Measurements from ENCODE around the gene SMYD3. TPM values are rescaled to one million over a fixed set of nuclear protein-coding genes. Genes with fewer than 3 reads are reported as not detected.

Gene SMYD3
- total and polyA plus RNA-seq, 2 of the 13 experiments (the other 11 are each of a cell fraction or from before 2014, with no cell fraction given): 27.7 to 35.8 TPM

DNA sequence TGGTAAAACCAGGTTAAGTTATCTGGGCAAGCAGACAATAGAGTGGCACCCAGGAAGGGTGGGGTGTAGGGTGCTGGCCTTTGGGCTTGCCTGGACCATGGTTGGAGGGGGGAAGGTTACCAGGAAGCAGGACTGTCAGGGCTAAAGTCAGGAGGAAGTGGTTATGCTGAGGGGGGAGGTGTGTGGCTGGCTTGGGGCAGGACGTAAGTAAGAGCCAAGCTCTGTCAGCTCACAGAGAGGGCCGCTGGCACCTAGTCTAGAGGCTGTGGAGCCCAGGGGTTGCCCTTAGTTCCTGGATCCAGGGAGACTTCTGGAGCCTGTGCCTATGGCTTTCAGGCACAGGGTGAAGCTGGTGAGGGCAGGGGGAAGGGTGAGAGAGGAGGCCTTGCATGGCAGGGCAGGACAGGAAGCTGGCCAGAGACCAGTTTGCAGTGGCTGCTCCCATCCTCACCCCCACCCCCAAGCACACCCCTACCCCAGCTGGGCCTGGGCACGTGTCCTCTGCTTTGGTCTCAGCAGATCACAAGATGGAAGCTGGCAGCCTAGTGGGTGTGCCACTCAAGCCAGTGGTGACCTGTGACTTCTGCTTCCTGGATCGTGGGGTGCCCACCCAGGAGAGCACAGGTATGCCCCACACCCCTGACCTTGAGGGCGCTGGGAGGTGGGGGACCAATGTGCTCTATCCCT, 20.5 kb upstream of the SMYD3 start (continued):
- TF ChIP-seq, protein P1, sequence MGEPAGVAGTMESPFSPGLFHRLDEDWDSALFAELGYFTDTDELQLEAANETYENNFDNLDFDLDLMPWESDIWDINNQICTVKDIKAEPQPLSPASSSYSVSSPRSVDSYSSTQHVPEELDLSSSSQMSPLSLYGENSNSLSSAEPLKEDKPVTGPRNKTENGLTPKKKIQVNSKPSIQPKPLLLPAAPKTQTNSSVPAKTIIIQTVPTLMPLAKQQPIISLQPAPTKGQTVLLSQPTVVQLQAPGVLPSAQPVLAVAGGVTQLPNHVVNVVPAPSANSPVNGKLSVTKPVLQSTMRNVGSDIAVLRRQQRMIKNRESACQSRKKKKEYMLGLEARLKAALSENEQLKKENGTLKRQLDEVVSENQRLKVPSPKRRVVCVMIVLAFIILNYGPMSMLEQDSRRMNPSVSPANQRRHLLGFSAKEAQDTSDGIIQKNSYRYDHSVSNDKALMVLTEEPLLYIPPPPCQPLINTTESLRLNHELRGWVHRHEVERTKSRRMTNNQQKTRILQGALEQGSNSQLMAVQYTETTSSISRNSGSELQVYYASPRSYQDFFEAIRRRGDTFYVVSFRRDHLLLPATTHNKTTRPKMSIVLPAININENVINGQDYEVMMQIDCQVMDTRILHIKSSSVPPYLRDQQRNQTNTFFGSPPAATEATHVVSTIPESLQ (CRISPR knock-in tag; conservative IDR thresholded peaks at IDR 0.05): no peak
- no peak for TF ChIP-seq DNMT1 (CRISPR knock-in tag; IDR thresholded peaks at IDR 0.05)
- TF ChIP-seq, protein P2, sequence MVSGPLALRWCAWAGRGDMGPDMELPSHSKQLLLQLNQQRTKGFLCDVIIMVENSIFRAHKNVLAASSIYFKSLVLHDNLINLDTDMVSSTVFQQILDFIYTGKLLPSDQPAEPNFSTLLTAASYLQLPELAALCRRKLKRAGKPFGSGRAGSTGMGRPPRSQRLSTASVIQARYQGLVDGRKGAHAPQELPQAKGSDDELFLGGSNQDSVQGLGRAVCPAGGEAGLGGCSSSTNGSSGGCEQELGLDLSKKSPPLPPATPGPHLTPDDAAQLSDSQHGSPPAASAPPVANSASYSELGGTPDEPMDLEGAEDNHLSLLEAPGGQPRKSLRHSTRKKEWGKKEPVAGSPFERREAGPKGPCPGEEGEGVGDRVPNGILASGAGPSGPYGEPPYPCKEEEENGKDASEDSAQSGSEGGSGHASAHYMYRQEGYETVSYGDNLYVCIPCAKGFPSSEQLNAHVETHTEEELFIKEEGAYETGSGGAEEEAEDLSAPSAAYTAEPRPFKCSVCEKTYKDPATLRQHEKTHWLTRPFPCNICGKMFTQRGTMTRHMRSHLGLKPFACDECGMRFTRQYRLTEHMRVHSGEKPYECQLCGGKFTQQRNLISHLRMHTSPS (CRISPR knock-in tag; IDR thresholded peaks at IDR 0.05; ENCODE audit: low read depth): peak; percentile 19; the same call in 1 of the 2 replicates

DNA sequence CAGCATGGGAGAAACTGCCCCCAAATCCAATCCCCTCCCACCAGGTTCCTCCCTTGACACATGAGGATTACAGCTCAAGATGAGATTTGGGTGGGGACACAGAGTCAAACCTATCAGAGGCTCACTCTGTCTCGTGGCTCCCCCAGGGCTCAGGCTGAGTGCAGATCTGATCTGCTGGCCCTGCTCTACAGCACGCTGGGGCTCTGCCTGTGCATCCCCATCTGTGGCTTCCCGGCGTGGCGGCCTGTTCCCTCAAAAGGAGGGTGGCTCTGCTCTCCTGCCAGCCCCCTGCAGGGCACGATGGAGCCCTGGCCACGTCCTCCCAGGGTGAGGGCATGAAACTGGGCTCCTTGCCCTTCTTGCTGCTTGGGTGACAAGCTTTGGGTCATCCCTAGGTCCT, 19.8 kb upstream of the SMYD3 start:
- ChIA-PET CTCF (ENCODE audit: low intra/inter-chr PET ratio, low total read pairs) (no interaction called here), POLR2A (interaction anchor here (2.3 kb wide), 1 partner anchor 15 kb away, joined by 5 read pairs; no protein-coding TSS in a partner anchor)
- no peak overlapping the region for H2AFZ ChIP-seq (ENCODE audit: low read length)
- H4K20me1 ChIP-seq (ENCODE audit: insufficient read depth, low read length): no peaks in the 10 kb centered on the region
- no TSS peak for BruUV-seq (replicated peaks)
- peaks cover 3 to 4% of the 10 kb centered on the region in 2 experiments; a peak in 2 of 5 replicates for H3K27me3 ChIP-seq (ENCODE audit: control insufficient read depth in 1 of 2, insufficient read depth in 2 of 2, low read length in 2 of 2)
- peaks cover 14% of the 10 kb centered on the region for H3K9me3 ChIP-seq (ENCODE audit: low read length)
- H3K4me2 ChIP-seq (ENCODE audit: low read depth, low read length): peak overlapping the region; percentile 63
- H3K36me3 ChIP-seq (replicated peaks in 1 of 2; ENCODE audit: control insufficient read depth in 1 of 2, insufficient read depth in 2 of 2, low read length in 2 of 2): no peaks in the 10 kb centered on the region
- WGBS (ENCODE audit: low lambda C conversion rate): 20% methylated on average over 3 of the region's 7 CpGs
- ATAC-seq (peak; percentile 63), FAIRE-seq (no peak), DNase-seq (ENCODE audit: low spot score) (no peak)
- peaks cover 30% of the 10 kb centered on the region for H3K4me1 ChIP-seq (ENCODE audit: insufficient read depth, low read length)
- intact Hi-C loops (cut with micrococcal nuclease; ENCODE audit: unreplicated experiment) (no loop called here), in situ Hi-C loops (cut with HindIII; ENCODE audit: extremely low pct_ligation_motif_present, low pct_unique_long_range_greater_than_20kb) (no loop called here)
- no peak overlapping the region for H3K27ac ChIP-seq (ENCODE audit: extremely low read length, insufficient read depth, low read length)
- H3K4me3 ChIP-seq (replicated peaks in 1 of 3; ENCODE audit: insufficient read depth in 1 of 3, low read depth in 2 of 3, low read length in 3 of 3): peak overlapping the region in 2 of 3 experiments; percentile 29 to 57; a peak in 4 of 6 replicates
- H3K79me2 ChIP-seq (ENCODE audit: insufficient read depth, low read length): no peaks in the 10 kb centered on the region
- H3K9ac ChIP-seq (ENCODE audit: insufficient read depth, low read depth, low read length): no peak overlapping the region; the same call in 1 of the 2 replicates
- TF ChIP-seq PAF1 (CRISPR knock-in tag; IDR thresholded peaks at IDR 0.05) (no peak), HMGA1 (CRISPR knock-in tag; conservative IDR thresholded peaks at IDR 0.05) (no peak), GLI4 (CRISPR knock-in tag; IDR thresholded peaks at IDR 0.05; ENCODE audit: borderline replicate concordance) (no peak), TEAD2 (CRISPR knock-in tag; IDR thresholded peaks at IDR 0.05) (no peak), ZNF124 (CRISPR knock-in tag; IDR thresholded peaks at IDR 0.05) (no peak), HCFC1 (IDR thresholded peaks at IDR 0.05; ENCODE audit: low read depth, low read length) (no peak), ZNF235 (CRISPR knock-in tag; IDR thresholded peaks at IDR 0.05; ENCODE audit: borderline replicate concordance) (no peak), TCF7L2 (IDR thresholded peaks at IDR 0.05; ENCODE audit: low read depth, low read length) (no peak), YEATS4 (CRISPR knock-in tag; IDR thresholded peaks at IDR 0.05; ENCODE audit: borderline replicate concordance) (no peak), ZMAT3 (CRISPR knock-in tag; conservative IDR thresholded peaks at IDR 0.05) (no peak), ZNF383 (CRISPR knock-in tag; IDR thresholded peaks at IDR 0.05; ENCODE audit: borderline replicate concordance) (no peak), ZSCAN9 (CRISPR knock-in tag; IDR thresholded peaks at IDR 0.05; ENCODE audit: borderline replicate concordance) (no peak)
- TF ChIP-seq, protein P3, sequence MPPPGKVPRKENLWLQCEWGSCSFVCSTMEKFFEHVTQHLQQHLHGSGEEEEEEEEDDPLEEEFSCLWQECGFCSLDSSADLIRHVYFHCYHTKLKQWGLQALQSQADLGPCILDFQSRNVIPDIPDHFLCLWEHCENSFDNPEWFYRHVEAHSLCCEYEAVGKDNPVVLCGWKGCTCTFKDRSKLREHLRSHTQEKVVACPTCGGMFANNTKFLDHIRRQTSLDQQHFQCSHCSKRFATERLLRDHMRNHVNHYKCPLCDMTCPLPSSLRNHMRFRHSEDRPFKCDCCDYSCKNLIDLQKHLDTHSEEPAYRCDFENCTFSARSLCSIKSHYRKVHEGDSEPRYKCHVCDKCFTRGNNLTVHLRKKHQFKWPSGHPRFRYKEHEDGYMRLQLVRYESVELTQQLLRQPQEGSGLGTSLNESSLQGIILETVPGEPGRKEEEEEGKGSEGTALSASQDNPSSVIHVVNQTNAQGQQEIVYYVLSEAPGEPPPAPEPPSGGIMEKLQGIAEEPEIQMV (CRISPR knock-in tag; IDR thresholded peaks at IDR 0.05; ENCODE audit: low read depth): no peak
